Mononuclear cell (primary cell): ENCODE measurements around the gene MCOLN1. TPM values are rescaled to one million over a fixed set of nuclear protein-coding genes. Genes with fewer than 3 reads are reported as not detected.

ENCODE experiments used
- H3K27me3 ChIP-seq: 2 replicates; pipeline ENCODE4 v1.6.0; 2011; ENCODE audit warnings: low read length, control low read depth; ENCODE audit not compliant: insufficient read depth
- H3K4me1 ChIP-seq: 2 replicates; pipeline ENCODE4 v1.5.1; 2011; ENCODE audit warnings: mild to moderate bottlenecking, low read length, control low read depth; ENCODE audit not compliant: insufficient read depth
- H3K4me3 ChIP-seq: 2 replicates; pipeline ENCODE4 v1.5.1; 2011; ENCODE audit warnings: mild to moderate bottlenecking, low read length, moderate library complexity
- H3K9me3 ChIP-seq: 2 replicates; pipeline ENCODE4 v1.5.1; 2011; ENCODE audit warnings: low read depth, mild to moderate bottlenecking, control low read depth, low read length
- total RNA-seq: library from RNA; depleted of rRNA; stranded (reverse); fragments of >200 nt; gene quantifications from one replicate; pipeline ENCODE4 v1.2.3, GENCODE V29; 2012

MCOLN1 gene
- total RNA-seq, 1 donor = 7.9 TPM

GRCh38 chr19:7489609-7490044, 32.8 kb upstream of the MCOLN1 start:
- peaks cover 49% of the 10 kb centered on the region for H3K4me1 ChIP-seq
- no peaks in the 10 kb centered on the region for H3K27me3 ChIP-seq
- no peaks in the 10 kb centered on the region for H3K9me3 ChIP-seq
- H3K4me3 ChIP-seq = no peak overlapping the region

- no peak overlapping the region for H3K4me3 ChIP-seq
- H3K9me3 ChIP-seq = no peaks in the 10 kb centered on the region
- H3K27me3 ChIP-seq = no peaks in the 10 kb centered on the region
- H3K4me1 ChIP-seq = peaks cover 49% of the 10 kb centered on the region
Observed at GRCh38 chr19:7492142-7492541, 30.3 kb upstream of the MCOLN1 start.

- no peaks in the 10 kb centered on the region for H3K9me3 ChIP-seq
- no peaks in the 10 kb centered on the region for H3K27me3 ChIP-seq
- H3K4me1 ChIP-seq = peaks cover 49% of the 10 kb centered on the region
- H3K4me3 ChIP-seq = no peak overlapping the region
Observed at GRCh38 chr19:7492558-7492957, 29.9 kb upstream of the MCOLN1 start.

GRCh38 chr19:7494416-7495098, 27.9 kb upstream of the MCOLN1 start:
- Histone ChIP-seq H3K4me3 (no peak overlapping the region), H3K4me1 (peaks cover 35% of the 10 kb centered on the region), H3K9me3 (no peaks in the 10 kb centered on the region), H3K27me3 (no peaks in the 10 kb centered on the region)

GRCh38 chr19:7497292-7497691, 25.1 kb upstream of the MCOLN1 start:
- Histone ChIP-seq H3K4me1 (peaks cover 22% of the 10 kb centered on the region), H3K9me3 (no peaks in the 10 kb centered on the region), H3K4me3 (no peak overlapping the region), H3K27me3 (peaks cover 16% of the 10 kb centered on the region)

- H3K27me3 ChIP-seq = peaks cover 31% of the 10 kb centered on the region
- H3K9me3 ChIP-seq = no peaks in the 10 kb centered on the region
- peaks cover 20% of the 10 kb centered on the region for H3K4me1 ChIP-seq
- H3K4me3 ChIP-seq = no peak overlapping the region
Observed at GRCh38 chr19:7500811-7501450, 21.5 kb upstream of the MCOLN1 start.

GRCh38 chr19:7502552-7502951, 19.9 kb upstream of the MCOLN1 start:
- Histone ChIP-seq H3K27me3 (peaks cover 31% of the 10 kb centered on the region), H3K4me3 (no peak overlapping the region), H3K9me3 (no peaks in the 10 kb centered on the region), H3K4me1 (peaks cover 20% of the 10 kb centered on the region)

- Histone ChIP-seq H3K27me3 (peaks cover 31% of the 10 kb centered on the region), H3K4me3 (no peak overlapping the region), H3K9me3 (no peaks in the 10 kb centered on the region), H3K4me1 (peaks cover 20% of the 10 kb centered on the region)
Observed at GRCh38 chr19:7504684-7505083, 17.7 kb upstream of the MCOLN1 start.

GRCh38 chr19:7505288-7505681, 17.1 kb upstream of the MCOLN1 start:
- Histone ChIP-seq H3K9me3 (no peaks in the 10 kb centered on the region), H3K4me1 (peaks cover 20% of the 10 kb centered on the region), H3K27me3 (peaks cover 31% of the 10 kb centered on the region), H3K4me3 (no peak overlapping the region)

GRCh38 chr19:7505682-7506384, 16.6 kb upstream of the MCOLN1 start:
- H3K4me1 ChIP-seq = peaks cover 18% of the 10 kb centered on the region
- H3K9me3 ChIP-seq = no peaks in the 10 kb centered on the region
- H3K27me3 ChIP-seq = peaks cover 27% of the 10 kb centered on the region
- no peak overlapping the region for H3K4me3 ChIP-seq

- Histone ChIP-seq H3K4me1 (peaks cover 10% of the 10 kb centered on the region), H3K9me3 (no peaks in the 10 kb centered on the region), H3K27me3 (peaks cover 18% of the 10 kb centered on the region), H3K4me3 (no peak overlapping the region)
Observed at GRCh38 chr19:7506385-7507328, 15.8 kb upstream of the MCOLN1 start.

- Histone ChIP-seq H3K27me3 (peaks cover 9% of the 10 kb centered on the region), H3K4me3 (no peak overlapping the region), H3K9me3 (no peaks in the 10 kb centered on the region), H3K4me1 (peaks cover 10% of the 10 kb centered on the region)
Observed at GRCh38 chr19:7507884-7508283, 14.5 kb upstream of the MCOLN1 start.

- peaks cover 11% of the 10 kb centered on the region for H3K27me3 ChIP-seq
- no peaks in the 10 kb centered on the region for H3K9me3 ChIP-seq
Observed at GRCh38 chr19:7509625-7510024, 12.8 kb upstream of the MCOLN1 start.

GRCh38 chr19:7512400-7512851, 10.0 kb upstream of the MCOLN1 start:
- H3K4me1 ChIP-seq = peaks cover 7% of the 10 kb centered on the region
- H3K27me3 ChIP-seq = peaks cover 8% of the 10 kb centered on the region
- H3K9me3 ChIP-seq = no peaks in the 10 kb centered on the region
- H3K4me3 ChIP-seq = no peak overlapping the region

More at GRCh38 chr19:7509625-7510024, 12.8 kb upstream of the MCOLN1 start:
- H3K4me1 ChIP-seq = peaks cover 10% of the 10 kb centered on the region
- H3K4me3 ChIP-seq = no peak overlapping the region
